HepG2 (cell line): ENCODE data around the gene PRR27. TPM values are rescaled to one million over a fixed set of nuclear protein-coding genes. Genes with fewer than 3 reads are reported as not detected.

Source experiments
- ARNT ChIP-seq: fragments of 450-650 bp; IDR thresholded peaks from 2 replicates; pipeline ENCODE4 v1.6.1; 2017
- CEBPG ChIP-seq: IDR thresholded peaks from 2 replicates; pipeline ENCODE4 v1.6.1; 2016
- CREB1 ChIP-seq, 2 experiments: fragments of 450-650 bp in 1 of 2; IDR thresholded peaks; 2 replicates each; pipeline ENCODE4 v1.6.1; 2016 to 2017; ENCODE audit warnings: control low read depth in 1 of 2, mild to moderate bottlenecking in 1 of 2, missing compliant biosample characterization in 1 of 2, missing genetic modification characterization in 1 of 2
- CREM ChIP-seq, 2 experiments: sonication (generic) in 1 of 2; formaldehyde crosslinking in 1 of 2; IDR thresholded peaks; 2 replicates each; pipeline versions ENCODE4 v1.4.0 to v1.6.1; 2016 to 2020; ENCODE audit warnings: antibody characterized with exemption in 1 of 2, mild to moderate bottlenecking in 1 of 2, missing genetic modification reagents in 1 of 2
- FOXP1 ChIP-seq, 2 experiments: fragments of 450-650 bp in 1 of 2; IDR thresholded peaks; 2 replicates each; pipeline ENCODE4 v1.6.1; 2017 to 2018; ENCODE audit warnings: antibody characterized with exemption in 1 of 2
- NFKBIZ ChIP-seq: IDR thresholded peaks from 2 replicates; pipeline ENCODE4 v1.6.1; 2018; ENCODE audit warnings: missing genetic modification reagents, missing compliant biosample characterization
- ONECUT2 ChIP-seq: sonication (generic); formaldehyde crosslinking; IDR thresholded peaks from 2 replicates; pipeline ENCODE4 v1.4.0; 2020; ENCODE audit warnings: missing genetic modification reagents
- PHF8 ChIP-seq: sonication (generic); formaldehyde crosslinking; IDR thresholded peaks from 2 replicates; pipeline ENCODE4 v1.5.0; 2020; ENCODE audit warnings: missing genetic modification reagents
- RARA ChIP-seq: IDR thresholded peaks from 2 replicates; pipeline ENCODE4 v1.6.1; 2016; ENCODE audit warnings: missing genetic modification reagents, missing compliant biosample characterization
- SIX1 ChIP-seq: sonication (generic); formaldehyde crosslinking; IDR thresholded peaks from 2 replicates; pipeline ENCODE4 v1.4.0; 2020; ENCODE audit warnings: missing genetic modification reagents, borderline replicate concordance
- SOX13 ChIP-seq, 3 experiments: fragments of 450-650 bp in 1 of 3; sonication (generic) in 1 of 3; formaldehyde crosslinking in 1 of 3; IDR thresholded peaks in 2 of 3; conservative IDR thresholded peaks in 1 of 3; 2 replicates each; pipeline versions ENCODE4 v1.5.0 to v1.6.1; 2016 to 2020; ENCODE audit warnings: antibody characterized with exemption in 1 of 3, mild to moderate bottlenecking in 1 of 3, missing compliant biosample characterization in 1 of 3, missing genetic modification reagents in 1 of 3, moderate library complexity in 1 of 3
- SOX6 ChIP-seq, 2 experiments: fragments of 450-650 bp in 1 of 2; sonication (generic) in 1 of 2; formaldehyde crosslinking in 1 of 2; IDR thresholded peaks; 2 replicates each; pipeline versions ENCODE4 v1.4.0 to v1.6.1; 2017 to 2020; ENCODE audit warnings: antibody characterized with exemption in 1 of 2, mild to moderate bottlenecking in 1 of 2, missing genetic modification reagents in 1 of 2
- ZNF343 ChIP-seq: sonication (generic); formaldehyde crosslinking; IDR thresholded peaks from 2 replicates; pipeline ENCODE4 v1.4.0; 2020; ENCODE audit warnings: mild to moderate bottlenecking, missing genetic modification reagents
- ZNF841 ChIP-seq: sonication (generic); formaldehyde crosslinking; IDR thresholded peaks from 2 replicates; pipeline ENCODE4 v1.8.1; 2023; ENCODE audit warnings: missing genetic modification reagents, borderline replicate concordance
- ZSCAN21 ChIP-seq: sonication (generic); formaldehyde crosslinking; IDR thresholded peaks from 2 replicates; pipeline ENCODE4 v1.8.0; 2022; ENCODE audit warnings: mild to moderate bottlenecking, missing genetic modification reagents, moderate library complexity, borderline replicate concordance
- polyA plus RNA-seq, 8 experiments: library from polyadenylated mRNA; depleted of rRNA in 3 of 8; stranded (reverse) in 7 of 8; unstranded in 1 of 8; fragments of >200 nt; fragmentation: Illumina TruSeq in 4 of 8; extraction: Trizol in 4 of 8; gene quantifications; 2 replicates each; pipeline versions ENCODE4 v1.2.1 to v1.2.3, GENCODE V29; 2011 to 2016; ENCODE audit warnings: low read depth in 4 of 8, missing spikeins in 1 of 8, mixed read lengths in 1 of 8; ENCODE audit not compliant: insufficient read depth in 1 of 8
- total RNA-seq, 5 experiments: library from RNA; depleted of rRNA; stranded (reverse); fragments of >200 nt; fragmentation: Illumina TruSeq; extraction: Trizol; gene quantifications; 2 replicates each; pipeline ENCODE4 v1.2.3, GENCODE V29; 2016; ENCODE audit warnings: low read depth in 1 of 5
- TF ChIP-seq, protein P1 (sequence below), 2 experiments: sonication (generic) in 1 of 2; formaldehyde crosslinking in 1 of 2; IDR thresholded peaks; 2 replicates each; pipeline versions ENCODE4 v1.6.1 to v1.9.0; 2014 to 2022; ENCODE audit warnings: antibody characterized with exemption in 1 of 2, borderline replicate concordance in 1 of 2, inconsistent platforms in 1 of 2, low read depth in 1 of 2, missing genetic modification reagents in 1 of 2
- TF ChIP-seq, protein P2 (sequence below), 2 experiments: fragments of 450-650 bp in 1 of 2; sonication (generic) in 1 of 2; formaldehyde crosslinking; IDR thresholded peaks; 2 replicates each; pipeline versions ENCODE4 v1.5.0 to v1.8.0; 2020 to 2022; ENCODE audit warnings: mild to moderate bottlenecking in 1 of 2, missing genetic modification reagents in 1 of 2
- TF ChIP-seq, protein P3 (sequence below): IDR thresholded peaks from 2 replicates; pipeline ENCODE4 v1.6.1; 2016

Gene PRR27
- total and polyA plus RNA-seq, 2 of the 13 experiments (the other 11 are each of a cell fraction or from before 2014, with no cell fraction given) = not detected

DNA sequence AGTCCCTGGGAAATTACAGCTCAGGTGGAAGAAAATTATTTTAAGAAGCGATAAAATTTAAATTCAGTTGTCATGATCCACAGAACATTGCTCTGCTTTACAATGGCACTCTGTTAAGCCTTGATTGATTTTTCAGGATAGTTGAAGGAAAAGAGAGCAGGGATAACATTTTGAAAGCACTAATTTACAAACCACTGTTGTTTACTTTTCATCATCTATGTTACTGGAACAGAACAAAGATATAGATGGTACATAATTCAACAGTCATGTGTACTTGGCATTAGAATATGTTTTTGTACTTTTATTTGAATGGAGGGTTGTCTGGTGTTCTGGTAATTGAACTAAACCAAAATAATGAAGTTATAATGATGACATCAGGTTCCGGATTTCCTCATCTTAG is 38.9 kb downstream of the PRR27 start (continued):
- TF ChIP-seq, protein P1, sequence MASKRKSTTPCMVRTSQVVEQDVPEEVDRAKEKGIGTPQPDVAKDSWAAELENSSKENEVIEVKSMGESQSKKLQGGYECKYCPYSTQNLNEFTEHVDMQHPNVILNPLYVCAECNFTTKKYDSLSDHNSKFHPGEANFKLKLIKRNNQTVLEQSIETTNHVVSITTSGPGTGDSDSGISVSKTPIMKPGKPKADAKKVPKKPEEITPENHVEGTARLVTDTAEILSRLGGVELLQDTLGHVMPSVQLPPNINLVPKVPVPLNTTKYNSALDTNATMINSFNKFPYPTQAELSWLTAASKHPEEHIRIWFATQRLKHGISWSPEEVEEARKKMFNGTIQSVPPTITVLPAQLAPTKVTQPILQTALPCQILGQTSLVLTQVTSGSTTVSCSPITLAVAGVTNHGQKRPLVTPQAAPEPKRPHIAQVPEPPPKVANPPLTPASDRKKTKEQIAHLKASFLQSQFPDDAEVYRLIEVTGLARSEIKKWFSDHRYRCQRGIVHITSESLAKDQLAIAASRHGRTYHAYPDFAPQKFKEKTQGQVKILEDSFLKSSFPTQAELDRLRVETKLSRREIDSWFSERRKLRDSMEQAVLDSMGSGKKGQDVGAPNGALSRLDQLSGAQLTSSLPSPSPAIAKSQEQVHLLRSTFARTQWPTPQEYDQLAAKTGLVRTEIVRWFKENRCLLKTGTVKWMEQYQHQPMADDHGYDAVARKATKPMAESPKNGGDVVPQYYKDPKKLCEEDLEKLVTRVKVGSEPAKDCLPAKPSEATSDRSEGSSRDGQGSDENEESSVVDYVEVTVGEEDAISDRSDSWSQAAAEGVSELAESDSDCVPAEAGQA (IDR thresholded peaks at IDR 0.05; ENCODE audit: low read depth) = no peak
- TF ChIP-seq, protein P1 (CRISPR knock-in tag; IDR thresholded peaks at IDR 0.05; ENCODE audit: borderline replicate concordance) = no peak
- TF ChIP-seq FOXP1 (IDR thresholded peaks at IDR 0.05) = no peak
- TF ChIP-seq FOXP1 (CRISPR knock-in tag; IDR thresholded peaks at IDR 0.05) = peak; percentile 60
- no peak for TF ChIP-seq SIX1
- no peak for TF ChIP-seq ARNT
- 0 out of 2 replicates have a peak, but pooled peaks have one; percentile 6 for TF ChIP-seq CEBPG (CRISPR knock-in tag)
- no peak for TF ChIP-seq CREB1 (IDR thresholded peaks at IDR 0.05)
- peak; percentile 58 for TF ChIP-seq CREB1 (CRISPR knock-in tag; IDR thresholded peaks at IDR 0.05)
- TF ChIP-seq SOX6 (IDR thresholded peaks at IDR 0.05) = no peak
- peak; percentile 58; the same call in 1 of the 2 replicates for TF ChIP-seq SOX6 (CRISPR knock-in tag; IDR thresholded peaks at IDR 0.05)
- TF ChIP-seq SOX13 (IDR thresholded peaks at IDR 0.05) = 0 out of 2 replicates have a peak, but pooled peaks have one; percentile 15
- TF ChIP-seq SOX13 (CRISPR knock-in tag; conservative IDR thresholded peaks at IDR 0.05 in 1 of 2, IDR thresholded peaks at IDR 0.05 in 1 of 2) = peak in 1 of 2 experiments; percentile 91; a peak in 2 of 4 replicates
- no peak for TF ChIP-seq PHF8 (CRISPR knock-in tag)
- no peak for TF ChIP-seq ZSCAN21
- TF ChIP-seq ONECUT2 = peak; percentile 56
- peak; percentile 56; the same call in 1 of the 2 replicates for TF ChIP-seq RARA (CRISPR knock-in tag)
- TF ChIP-seq, protein P2, sequence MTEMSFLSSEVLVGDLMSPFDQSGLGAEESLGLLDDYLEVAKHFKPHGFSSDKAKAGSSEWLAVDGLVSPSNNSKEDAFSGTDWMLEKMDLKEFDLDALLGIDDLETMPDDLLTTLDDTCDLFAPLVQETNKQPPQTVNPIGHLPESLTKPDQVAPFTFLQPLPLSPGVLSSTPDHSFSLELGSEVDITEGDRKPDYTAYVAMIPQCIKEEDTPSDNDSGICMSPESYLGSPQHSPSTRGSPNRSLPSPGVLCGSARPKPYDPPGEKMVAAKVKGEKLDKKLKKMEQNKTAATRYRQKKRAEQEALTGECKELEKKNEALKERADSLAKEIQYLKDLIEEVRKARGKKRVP (CRISPR knock-in tag; IDR thresholded peaks at IDR 0.05) = peak in 1 of 2 experiments; percentile 94; a peak in 2 of 4 replicates
- TF ChIP-seq ZNF841 (CRISPR knock-in tag) = no peak
- peak; percentile 83 for TF ChIP-seq CREM (IDR thresholded peaks at IDR 0.05)
- TF ChIP-seq CREM (CRISPR knock-in tag; IDR thresholded peaks at IDR 0.05) = no peak
- TF ChIP-seq NFKBIZ (CRISPR knock-in tag) = peak; percentile 79
- no peak for TF ChIP-seq ZNF343 (CRISPR knock-in tag)
- TF ChIP-seq, protein P3, sequence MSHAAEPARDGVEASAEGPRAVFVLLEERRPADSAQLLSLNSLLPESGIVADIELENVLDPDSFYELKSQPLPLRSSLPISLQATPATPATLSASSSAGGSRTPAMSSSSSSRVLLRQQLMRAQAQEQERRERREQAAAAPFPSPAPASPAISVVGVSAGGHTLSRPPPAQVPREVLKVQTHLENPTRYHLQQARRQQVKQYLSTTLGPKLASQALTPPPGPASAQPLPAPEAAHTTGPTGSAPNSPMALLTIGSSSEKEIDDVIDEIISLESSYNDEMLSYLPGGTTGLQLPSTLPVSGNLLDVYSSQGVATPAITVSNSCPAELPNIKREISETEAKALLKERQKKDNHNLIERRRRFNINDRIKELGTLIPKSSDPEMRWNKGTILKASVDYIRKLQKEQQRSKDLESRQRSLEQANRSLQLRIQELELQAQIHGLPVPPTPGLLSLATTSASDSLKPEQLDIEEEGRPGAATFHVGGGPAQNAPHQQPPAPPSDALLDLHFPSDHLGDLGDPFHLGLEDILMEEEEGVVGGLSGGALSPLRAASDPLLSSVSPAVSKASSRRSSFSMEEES (CRISPR knock-in tag) = peak; percentile 68; the same call in 1 of the 2 replicates
